CD4-positive, alpha-beta T cell treated with Interleukin-15 for 1 hour (primary cell): Measurements from ENCODE around the gene ALOX12.
"Not testable (repeated sequence)": the region's sequence is repeated elsewhere in the genome, so short reads cannot be mapped to it uniquely, and the experiment has no call there.

Experiments used
- DNase-seq: peaks from one replicate; pipeline ENCODE4 v3.0.0-alpha.2; 2020

ALOX12 gene

GRCh38 chr17:7047566-7047965, 51.7 kb downstream of the ALOX12 start:
- no peak for DNase-seq

- DNase-seq = no peak
Measured at GRCh38 chr17:7048968-7049367, 53.1 kb downstream of the ALOX12 start.

- DNase-seq = not testable (repeated sequence)
Measured at GRCh38 chr17:7050583-7050982, 54.7 kb downstream of the ALOX12 start.

GRCh38 chr17:7056386-7056785, 60.5 kb downstream of the ALOX12 start:
- DNase-seq = no peak

- no peak for DNase-seq
Measured at GRCh38 chr17:7058831-7059447, 63.1 kb downstream of the ALOX12 start.
